HepG2 (cell line): ENCODE data around the gene TXNL4B. TPM values are rescaled to one million over a fixed set of nuclear protein-coding genes. Genes with fewer than 3 reads are reported as not detected.

Experiments used
- BRD4 ChIP-seq: sonication (generic); formaldehyde crosslinking; IDR thresholded peaks from 2 replicates; pipeline ENCODE4 v1.4.0; 2020; ENCODE audit warnings: missing genetic modification reagents
- HNRNPLL ChIP-seq: fragments of 200-400 bp; formaldehyde crosslinking; IDR thresholded peaks from 2 replicates; pipeline ENCODE4 v1.6.1; 2017; ENCODE audit warnings: mild to moderate bottlenecking, low read depth, low read length; ENCODE audit not compliant: poor library complexity, severe bottlenecking
- HOXA5 ChIP-seq: sonication (generic); formaldehyde crosslinking; IDR thresholded peaks from 2 replicates; pipeline ENCODE4 v1.4.0; 2020; ENCODE audit warnings: missing genetic modification reagents
- MAF1 ChIP-seq: sonication (generic); formaldehyde crosslinking; IDR thresholded peaks from 2 replicates; pipeline ENCODE4 v1.5.0; 2020; ENCODE audit warnings: missing genetic modification reagents, borderline replicate concordance
- MTF2 ChIP-seq: sonication (generic); formaldehyde crosslinking; IDR thresholded peaks from 2 replicates; pipeline ENCODE4 v1.5.0; 2020; ENCODE audit warnings: missing genetic modification reagents, borderline replicate concordance
- NFKB2 ChIP-seq: sonication (generic); formaldehyde crosslinking; IDR thresholded peaks from 2 replicates; pipeline ENCODE4 v1.4.0; 2020; ENCODE audit warnings: missing genetic modification reagents, borderline replicate concordance
- NR2C2 ChIP-seq: sonication (generic); formaldehyde crosslinking; IDR thresholded peaks from 2 replicates; pipeline ENCODE4 v1.4.0; 2020; ENCODE audit warnings: missing genetic modification reagents, mild to moderate bottlenecking, moderate library complexity, borderline replicate concordance
- POLR2G ChIP-seq: fragments of 200-400 bp; formaldehyde crosslinking; IDR thresholded peaks from 2 replicates; pipeline ENCODE4 v1.6.1; 2018; ENCODE audit warnings: mild to moderate bottlenecking, low read depth, low read length, moderate library complexity
- RCOR2 ChIP-seq: IDR thresholded peaks from 2 replicates; pipeline ENCODE4 v1.6.1; 2016; ENCODE audit warnings: missing biosample characterization, missing genetic modification reagents
- SALL2 ChIP-seq: sonication (generic); formaldehyde crosslinking; IDR thresholded peaks from 2 replicates; pipeline ENCODE4 v1.8.1; 2023; ENCODE audit warnings: mild to moderate bottlenecking, missing genetic modification reagents, inconsistent platforms
- TBP ChIP-seq: sonication (generic); formaldehyde crosslinking; IDR thresholded peaks from 2 replicates; pipeline ENCODE4 v1.5.0; 2020; ENCODE audit warnings: missing genetic modification reagents
- WIZ ChIP-seq: sonication (generic); formaldehyde crosslinking; IDR thresholded peaks from 2 replicates; pipeline ENCODE4 v1.5.1; 2020; ENCODE audit warnings: mild to moderate bottlenecking, missing genetic modification reagents
- ZNF317 ChIP-seq: sonication (generic); formaldehyde crosslinking; IDR thresholded peaks from 2 replicates; pipeline ENCODE4 v1.5.0; 2020; ENCODE audit warnings: mild to moderate bottlenecking, missing genetic modification reagents
- ZNF501 ChIP-seq: sonication (generic); formaldehyde crosslinking; IDR thresholded peaks from 2 replicates; pipeline ENCODE4 v1.5.1; 2020; ENCODE audit warnings: mild to moderate bottlenecking, moderate library complexity, missing genetic modification reagents
- ZNF777 ChIP-seq: sonication (generic); formaldehyde crosslinking; IDR thresholded peaks from 2 replicates; pipeline ENCODE4 v1.4.0; 2020; ENCODE audit warnings: missing genetic modification reagents
- ZNF883 ChIP-seq: sonication (generic); formaldehyde crosslinking; IDR thresholded peaks from 2 replicates; pipeline ENCODE4 v1.5.1; 2020; ENCODE audit warnings: mild to moderate bottlenecking, missing genetic modification reagents; ENCODE audit errors: not compliant biosample characterization
- polyA plus RNA-seq, 8 experiments: library from polyadenylated mRNA; depleted of rRNA in 3 of 8; stranded (reverse) in 7 of 8; unstranded in 1 of 8; fragments of >200 nt; fragmentation: Illumina TruSeq in 4 of 8; extraction: Trizol in 4 of 8; gene quantifications; 2 replicates each; pipeline versions ENCODE4 v1.2.1 to v1.2.3, GENCODE V29; 2011 to 2016; ENCODE audit warnings: low read depth in 4 of 8, missing spikeins in 1 of 8, mixed read lengths in 1 of 8; ENCODE audit not compliant: insufficient read depth in 1 of 8
- total RNA-seq, 5 experiments: library from RNA; depleted of rRNA; stranded (reverse); fragments of >200 nt; fragmentation: Illumina TruSeq; extraction: Trizol; gene quantifications; 2 replicates each; pipeline ENCODE4 v1.2.3, GENCODE V29; 2016; ENCODE audit warnings: low read depth in 1 of 5
- TF ChIP-seq, protein P1 (sequence below): sonication (generic); formaldehyde crosslinking; IDR thresholded peaks from 2 replicates; pipeline ENCODE4 v1.4.0; 2020; ENCODE audit warnings: mild to moderate bottlenecking, missing genetic modification reagents
- TF ChIP-seq, protein P2 (sequence below): sonication (generic); formaldehyde crosslinking; IDR thresholded peaks from 2 replicates; pipeline ENCODE4 v1.4.0; 2020; ENCODE audit warnings: missing genetic modification reagents, mild to moderate bottlenecking, borderline replicate concordance
- TF ChIP-seq, protein P3 (sequence below): IDR thresholded peaks from 2 replicates; pipeline ENCODE4 v1.6.1; 2016; ENCODE audit warnings: mild to moderate bottlenecking
- TF ChIP-seq, protein P4 (sequence below): sonication (generic); formaldehyde crosslinking; IDR thresholded peaks from 2 replicates; pipeline ENCODE4 v1.4.0; 2020; ENCODE audit warnings: missing genetic modification reagents
- TF ChIP-seq, protein P5 (sequence below): sonication (generic); formaldehyde crosslinking; IDR thresholded peaks from 2 replicates; pipeline ENCODE4 v1.8.1; 2022; ENCODE audit warnings: mild to moderate bottlenecking, missing genetic modification reagents
- TF ChIP-seq, protein P6 (sequence below): IDR thresholded peaks from 2 replicates; pipeline ENCODE4 v1.6.1; 2016; ENCODE audit warnings: missing compliant biosample characterization, missing genetic modification reagents, borderline replicate concordance

Gene TXNL4B
- total and polyA plus RNA-seq, 2 of the 13 experiments (the other 11 are each of a cell fraction or from before 2014, with no cell fraction given), result 17.4 to 18.3 TPM

DNA sequence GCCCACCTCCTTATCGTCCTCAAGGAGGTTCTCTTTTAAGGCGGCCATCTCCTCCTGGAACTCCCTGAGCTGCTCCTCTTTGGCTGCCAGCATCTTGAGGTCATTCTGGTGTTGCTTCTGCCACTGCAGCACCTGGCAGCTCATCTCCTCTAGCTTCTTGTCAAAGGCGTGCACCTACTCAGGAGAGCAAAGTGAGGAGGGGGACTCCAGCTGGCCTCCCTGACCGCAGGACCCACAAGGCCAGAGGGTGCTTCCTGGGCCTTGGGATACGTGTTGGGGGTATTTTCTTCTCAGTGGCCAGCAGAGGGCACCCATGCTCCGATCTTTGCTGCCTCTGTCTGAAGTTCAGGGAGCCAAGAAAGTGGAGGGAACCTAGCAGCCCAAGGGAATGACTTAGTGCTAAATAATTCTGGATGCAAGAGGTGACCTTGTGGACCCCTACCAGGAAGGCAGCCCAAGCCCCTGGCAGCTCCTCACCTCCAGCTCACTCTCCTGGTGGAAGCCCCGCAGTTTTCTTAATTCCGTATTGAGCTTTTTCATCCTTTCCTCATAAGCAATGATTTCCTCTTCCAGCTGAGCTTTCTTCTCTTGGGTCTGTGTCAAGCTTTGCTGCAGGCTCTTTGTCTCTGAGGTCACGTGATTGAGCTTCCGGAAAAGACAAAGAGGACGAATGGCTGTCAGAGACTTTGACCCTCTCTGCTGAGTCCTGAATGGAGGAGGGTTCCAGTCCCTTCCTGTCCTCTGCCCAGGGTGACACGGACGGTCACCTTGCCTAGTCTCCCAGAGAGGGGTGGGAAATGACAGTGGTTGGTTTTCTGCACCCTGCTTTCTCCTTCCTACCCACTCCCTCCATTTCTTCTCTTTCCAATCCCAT lies 31.6 kb upstream of the TXNL4B start (continued):
- TF ChIP-seq, protein P1, sequence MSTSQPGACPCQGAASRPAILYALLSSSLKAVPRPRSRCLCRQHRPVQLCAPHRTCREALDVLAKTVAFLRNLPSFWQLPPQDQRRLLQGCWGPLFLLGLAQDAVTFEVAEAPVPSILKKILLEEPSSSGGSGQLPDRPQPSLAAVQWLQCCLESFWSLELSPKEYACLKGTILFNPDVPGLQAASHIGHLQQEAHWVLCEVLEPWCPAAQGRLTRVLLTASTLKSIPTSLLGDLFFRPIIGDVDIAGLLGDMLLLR (CRISPR knock-in tag), result peak; percentile 46; the same call in 1 of the 2 replicates
- peak; percentile 78 for TF ChIP-seq HOXA5 (CRISPR knock-in tag)
- no peak for TF ChIP-seq ZNF777 (CRISPR knock-in tag)
- TF ChIP-seq, protein P2, sequence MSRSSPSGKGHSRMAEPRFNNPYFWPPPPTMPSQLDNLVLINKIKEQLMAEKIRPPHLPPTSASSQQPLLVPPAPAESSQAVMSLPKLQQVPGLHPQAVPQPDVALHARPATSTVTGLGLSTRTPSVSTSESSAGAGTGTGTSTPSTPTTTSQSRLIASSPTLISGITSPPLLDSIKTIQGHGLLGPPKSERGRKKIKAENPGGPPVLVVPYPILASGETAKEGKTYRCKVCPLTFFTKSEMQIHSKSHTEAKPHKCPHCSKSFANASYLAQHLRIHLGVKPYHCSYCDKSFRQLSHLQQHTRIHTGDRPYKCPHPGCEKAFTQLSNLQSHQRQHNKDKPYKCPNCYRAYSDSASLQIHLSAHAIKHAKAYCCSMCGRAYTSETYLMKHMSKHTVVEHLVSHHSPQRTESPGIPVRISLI (CRISPR knock-in tag), result no peak
- peak; percentile 49; the same call in 1 of the 2 replicates for TF ChIP-seq POLR2G
- no peak for TF ChIP-seq RCOR2
- TF ChIP-seq HNRNPLL, result no peak
- TF ChIP-seq, protein P3, sequence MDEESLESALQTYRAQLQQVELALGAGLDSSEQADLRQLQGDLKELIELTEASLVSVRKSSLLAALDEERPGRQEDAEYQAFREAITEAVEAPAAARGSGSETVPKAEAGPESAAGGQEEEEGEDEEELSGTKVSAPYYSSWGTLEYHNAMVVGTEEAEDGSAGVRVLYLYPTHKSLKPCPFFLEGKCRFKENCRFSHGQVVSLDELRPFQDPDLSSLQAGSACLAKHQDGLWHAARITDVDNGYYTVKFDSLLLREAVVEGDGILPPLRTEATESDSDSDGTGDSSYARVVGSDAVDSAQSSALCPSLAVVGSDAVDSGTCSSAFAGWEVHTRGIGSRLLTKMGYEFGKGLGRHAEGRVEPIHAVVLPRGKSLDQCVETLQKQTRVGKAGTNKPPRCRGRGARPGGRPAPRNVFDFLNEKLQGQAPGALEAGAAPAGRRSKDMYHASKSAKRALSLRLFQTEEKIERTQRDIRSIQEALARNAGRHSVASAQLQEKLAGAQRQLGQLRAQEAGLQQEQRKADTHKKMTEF (CRISPR knock-in tag), result 0 out of 2 replicates have a peak, but pooled peaks have one; percentile 51
- TF ChIP-seq TBP (CRISPR knock-in tag), result 0 out of 2 replicates have a peak, but pooled peaks have one; percentile 33
- no peak for TF ChIP-seq MAF1
- no peak for TF ChIP-seq ZNF883 (CRISPR knock-in tag)
- TF ChIP-seq MTF2, result no peak
- TF ChIP-seq, protein P4, sequence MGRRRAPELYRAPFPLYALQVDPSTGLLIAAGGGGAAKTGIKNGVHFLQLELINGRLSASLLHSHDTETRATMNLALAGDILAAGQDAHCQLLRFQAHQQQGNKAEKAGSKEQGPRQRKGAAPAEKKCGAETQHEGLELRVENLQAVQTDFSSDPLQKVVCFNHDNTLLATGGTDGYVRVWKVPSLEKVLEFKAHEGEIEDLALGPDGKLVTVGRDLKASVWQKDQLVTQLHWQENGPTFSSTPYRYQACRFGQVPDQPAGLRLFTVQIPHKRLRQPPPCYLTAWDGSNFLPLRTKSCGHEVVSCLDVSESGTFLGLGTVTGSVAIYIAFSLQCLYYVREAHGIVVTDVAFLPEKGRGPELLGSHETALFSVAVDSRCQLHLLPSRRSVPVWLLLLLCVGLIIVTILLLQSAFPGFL (CRISPR knock-in tag), result peak; percentile 51; the same call in 1 of the 2 replicates
- TF ChIP-seq NFKB2, result peak; percentile 79
- TF ChIP-seq NR2C2 (CRISPR knock-in tag), result peak; percentile 24; the same call in 1 of the 2 replicates
- TF ChIP-seq, protein P5, sequence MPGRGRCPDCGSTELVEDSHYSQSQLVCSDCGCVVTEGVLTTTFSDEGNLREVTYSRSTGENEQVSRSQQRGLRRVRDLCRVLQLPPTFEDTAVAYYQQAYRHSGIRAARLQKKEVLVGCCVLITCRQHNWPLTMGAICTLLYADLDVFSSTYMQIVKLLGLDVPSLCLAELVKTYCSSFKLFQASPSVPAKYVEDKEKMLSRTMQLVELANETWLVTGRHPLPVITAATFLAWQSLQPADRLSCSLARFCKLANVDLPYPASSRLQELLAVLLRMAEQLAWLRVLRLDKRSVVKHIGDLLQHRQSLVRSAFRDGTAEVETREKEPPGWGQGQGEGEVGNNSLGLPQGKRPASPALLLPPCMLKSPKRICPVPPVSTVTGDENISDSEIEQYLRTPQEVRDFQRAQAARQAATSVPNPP (CRISPR knock-in tag), result peak; percentile 58; the same call in 1 of the 2 replicates
- peak; percentile 46; the same call in 1 of the 2 replicates for TF ChIP-seq BRD4 (CRISPR knock-in tag)
- TF ChIP-seq SALL2 (CRISPR knock-in tag), result no peak
- TF ChIP-seq ZNF501 (CRISPR knock-in tag), result peak; percentile 92
- TF ChIP-seq WIZ, result peak; percentile 86
- TF ChIP-seq ZNF317 (CRISPR knock-in tag), result no peak
- TF ChIP-seq, protein P6, sequence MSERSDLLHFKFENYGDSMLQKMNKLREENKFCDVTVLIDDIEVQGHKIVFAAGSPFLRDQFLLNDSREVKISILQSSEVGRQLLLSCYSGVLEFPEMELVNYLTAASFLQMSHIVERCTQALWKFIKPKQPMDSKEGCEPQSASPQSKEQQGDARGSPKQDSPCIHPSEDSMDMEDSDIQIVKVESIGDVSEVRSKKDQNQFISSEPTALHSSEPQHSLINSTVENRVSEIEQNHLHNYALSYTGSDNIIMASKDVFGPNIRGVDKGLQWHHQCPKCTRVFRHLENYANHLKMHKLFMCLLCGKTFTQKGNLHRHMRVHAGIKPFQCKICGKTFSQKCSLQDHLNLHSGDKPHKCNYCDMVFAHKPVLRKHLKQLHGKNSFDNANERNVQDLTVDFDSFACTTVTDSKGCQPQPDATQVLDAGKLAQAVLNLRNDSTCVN (CRISPR knock-in tag), result peak; percentile 39
